GM21737 (cell line): ENCODE results near the gene MCOLN1.

Source experiments
- ATAC-seq: cut with Tn5 transposase; IDR thresholded peaks from one replicate; pipeline ENCODE4 v1.9.1; 2021; ENCODE audit warnings: mild to moderate bottlenecking, moderate library complexity; ENCODE audit not compliant: unreplicated experiment

Gene MCOLN1

DNA sequence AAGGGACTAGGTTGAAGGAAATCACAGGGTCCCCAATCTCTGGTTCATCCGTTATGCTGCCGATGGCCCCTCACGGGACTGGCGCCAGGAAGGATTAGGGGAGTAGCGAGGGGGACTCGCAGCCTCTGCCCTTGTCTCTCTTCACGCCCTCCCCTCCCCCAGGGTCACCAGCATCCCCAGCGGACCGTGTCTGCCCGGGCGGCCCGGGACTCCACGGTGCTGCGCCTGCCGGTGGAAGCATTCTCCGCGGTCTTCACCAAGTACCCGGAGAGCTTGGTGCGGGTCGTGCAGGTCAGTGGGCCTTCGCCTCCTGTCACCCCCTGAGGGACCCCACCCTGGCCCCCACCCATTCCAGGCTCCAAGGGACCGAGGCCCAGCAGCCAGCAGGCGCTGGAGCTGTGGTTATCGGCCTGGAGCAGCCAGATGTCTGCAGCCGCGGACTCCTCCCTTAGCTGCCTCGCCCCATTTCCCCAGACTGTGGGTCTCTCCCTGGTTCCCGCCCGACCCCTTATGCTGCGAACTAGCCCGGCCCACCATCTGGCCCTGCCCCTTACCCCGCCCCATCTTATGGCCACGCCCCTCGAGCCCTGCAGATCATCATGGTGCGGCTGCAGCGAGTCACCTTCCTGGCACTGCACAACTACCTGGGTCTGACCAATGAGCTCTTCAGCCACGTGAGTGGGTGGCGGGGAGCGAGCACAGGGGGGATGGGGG is 18.5 kb downstream of the MCOLN1 start:
- no peak for ATAC-seq

DNA sequence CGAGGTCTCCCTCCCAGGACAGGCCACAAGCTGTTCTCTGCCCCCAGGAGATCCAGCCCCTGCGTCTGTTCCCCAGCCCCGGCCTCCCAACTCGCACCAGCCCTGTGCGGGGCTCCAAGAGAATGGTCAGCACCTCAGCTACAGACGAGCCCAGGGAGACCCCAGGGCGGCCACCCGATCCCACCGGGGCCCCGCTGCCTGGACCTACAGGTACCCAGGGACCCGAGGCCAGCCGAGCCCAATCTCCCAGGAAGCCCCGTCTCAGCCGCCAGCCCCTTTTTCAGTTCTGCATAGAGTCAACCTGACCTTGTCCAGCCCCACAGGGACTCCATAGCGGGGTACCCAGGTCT is 19.0 kb downstream of the MCOLN1 start:
- no peak for ATAC-seq

DNA sequence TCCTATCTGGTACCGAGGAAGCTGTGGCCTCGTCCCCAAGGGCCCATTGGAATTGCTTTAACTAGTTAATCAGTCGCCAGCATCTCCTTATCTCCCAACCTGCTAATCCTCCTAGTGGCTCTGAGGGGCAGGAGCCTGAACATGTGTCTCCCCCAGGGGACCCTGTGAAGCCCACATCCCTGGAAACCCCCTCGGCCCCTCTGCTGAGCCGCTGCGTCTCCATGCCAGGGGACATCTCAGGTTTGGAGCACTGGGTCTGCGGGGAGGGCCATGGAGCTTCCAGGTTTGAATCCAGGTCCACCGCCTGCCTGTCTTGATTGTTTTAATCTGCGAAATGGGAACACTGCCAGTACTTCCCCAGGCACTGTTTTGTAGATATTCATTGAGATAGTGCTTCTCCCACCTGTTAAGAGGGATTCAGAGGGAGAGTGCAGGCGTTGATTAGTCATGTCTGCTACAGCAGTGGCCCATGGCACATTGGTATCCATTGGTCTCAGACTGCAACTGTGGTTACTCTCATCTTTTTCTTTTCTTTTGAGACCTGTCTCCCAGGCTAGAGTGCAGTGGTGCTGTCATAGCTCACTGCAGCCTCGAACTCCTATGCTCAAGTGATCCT is 19.5 kb downstream of the MCOLN1 start:
- no peak for ATAC-seq

DNA sequence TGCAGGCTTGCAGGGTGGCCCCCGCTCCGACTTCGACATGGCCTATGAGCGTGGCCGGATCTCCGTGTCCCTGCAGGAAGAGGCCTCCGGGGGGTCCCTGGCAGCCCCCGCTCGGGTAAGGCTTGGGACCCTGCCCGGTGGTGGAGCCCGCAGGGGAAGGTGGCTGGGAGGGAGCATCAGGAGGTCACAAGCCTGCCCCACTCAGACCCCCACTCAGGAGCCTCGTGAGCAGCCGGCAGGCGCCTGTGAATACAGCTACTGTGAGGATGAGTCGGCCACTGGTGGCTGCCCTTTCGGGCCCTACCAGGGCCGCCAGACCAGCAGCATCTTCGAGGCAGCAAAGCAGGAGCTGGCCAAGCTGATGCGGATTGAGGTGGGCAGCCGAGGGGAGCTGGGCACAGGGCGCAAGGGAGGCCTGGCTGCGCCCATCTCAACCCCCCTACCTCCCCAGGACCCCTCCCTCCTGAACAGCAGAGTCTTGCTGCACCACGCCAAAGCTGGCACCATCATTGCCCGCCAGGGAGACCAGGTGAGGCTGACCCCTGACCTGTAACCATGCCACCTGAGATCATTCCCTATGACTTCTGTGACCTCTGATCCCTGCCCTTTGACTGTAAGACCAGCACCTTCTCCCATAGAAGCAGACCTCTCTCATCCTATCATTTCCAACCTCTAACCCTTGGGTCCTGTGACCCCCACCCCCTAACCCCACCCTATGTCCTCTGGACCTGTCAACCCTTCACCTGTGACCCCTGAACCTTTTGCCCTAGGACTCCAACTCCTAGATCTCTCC is 20.3 kb downstream of the MCOLN1 start:
- no peak for ATAC-seq

DNA sequence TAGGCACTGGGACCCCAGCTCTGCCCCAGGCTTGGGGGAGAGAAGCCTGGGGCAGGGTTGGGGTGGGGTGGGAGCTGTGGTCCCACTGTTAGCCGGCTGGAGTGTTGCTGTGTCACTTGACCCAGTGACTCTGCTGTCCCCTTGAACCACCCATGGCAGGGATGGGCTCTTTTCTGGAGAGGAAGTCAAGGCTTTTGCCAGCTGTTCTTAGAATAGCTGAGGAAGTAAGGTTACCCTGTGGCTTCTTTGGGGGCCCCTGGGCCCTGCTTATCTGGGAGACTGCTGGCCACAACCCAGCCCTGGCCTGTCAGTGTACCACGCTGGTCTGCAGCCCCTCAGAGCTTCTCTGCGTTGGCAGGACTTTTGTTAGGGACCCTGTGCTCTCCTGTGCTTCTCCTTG is 22.2 kb downstream of the MCOLN1 start:
- ATAC-seq, result no peak

DNA sequence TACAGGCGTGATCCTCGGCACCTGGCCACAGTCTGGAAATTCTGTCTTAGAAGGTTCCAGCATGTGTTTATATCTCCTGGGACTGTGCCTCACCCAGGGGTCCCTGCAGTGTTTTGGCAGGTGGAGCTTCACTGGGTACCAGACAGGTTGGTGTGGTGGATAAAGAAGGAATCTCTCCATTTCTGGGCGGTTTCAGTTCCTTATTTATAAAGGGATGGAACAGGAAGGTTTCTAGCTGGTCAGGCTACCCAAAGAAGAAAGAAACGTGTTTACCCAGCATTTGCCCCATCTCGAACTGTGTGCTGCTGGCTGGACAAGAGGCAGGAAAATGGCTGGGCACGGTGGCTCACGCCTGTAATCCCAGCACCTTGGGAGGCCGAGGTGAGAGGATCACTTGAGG is 22.9 kb downstream of the MCOLN1 start:
- ATAC-seq, result no peak

DNA sequence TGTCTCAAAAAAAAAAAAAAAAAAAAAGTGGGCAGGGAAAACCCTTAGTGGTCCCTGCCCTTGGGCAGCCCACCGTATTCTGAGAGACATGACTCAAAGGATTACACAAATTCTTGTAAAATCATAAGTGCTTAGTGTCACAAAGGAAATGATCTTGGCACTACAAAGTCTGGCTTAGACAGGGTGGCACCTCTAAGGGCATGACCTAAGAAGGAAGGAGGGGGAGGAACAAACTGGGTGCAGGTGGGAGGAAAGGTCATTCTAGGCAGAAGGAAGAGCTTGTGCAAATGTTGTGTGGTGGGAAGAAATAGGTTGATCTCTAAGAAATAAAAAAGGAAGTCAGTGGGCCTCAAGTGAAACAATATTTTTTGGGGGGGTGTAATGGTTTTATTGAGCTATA is 23.5 kb downstream of the MCOLN1 start:
- ATAC-seq, result no peak

DNA sequence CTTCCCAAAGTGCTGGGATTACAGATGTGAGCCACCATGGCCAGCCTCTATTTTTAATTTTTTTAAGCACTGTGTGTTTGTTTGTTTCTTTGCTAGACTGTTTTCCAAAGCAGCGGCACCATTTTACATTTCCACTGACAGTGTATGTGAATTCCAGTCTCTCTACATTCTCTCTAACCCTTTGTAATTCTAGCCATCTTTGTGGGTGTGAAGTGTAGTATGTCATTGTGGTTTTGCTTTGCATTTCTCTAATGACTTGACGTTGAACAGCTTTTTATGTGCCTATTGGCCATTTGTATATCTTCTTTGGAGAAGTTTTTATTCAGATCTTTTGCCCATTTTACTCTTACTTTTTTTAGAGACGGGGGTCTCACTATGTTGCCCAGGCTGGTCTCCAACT is 24.7 kb downstream of the MCOLN1 start:
- no peak for ATAC-seq

DNA sequence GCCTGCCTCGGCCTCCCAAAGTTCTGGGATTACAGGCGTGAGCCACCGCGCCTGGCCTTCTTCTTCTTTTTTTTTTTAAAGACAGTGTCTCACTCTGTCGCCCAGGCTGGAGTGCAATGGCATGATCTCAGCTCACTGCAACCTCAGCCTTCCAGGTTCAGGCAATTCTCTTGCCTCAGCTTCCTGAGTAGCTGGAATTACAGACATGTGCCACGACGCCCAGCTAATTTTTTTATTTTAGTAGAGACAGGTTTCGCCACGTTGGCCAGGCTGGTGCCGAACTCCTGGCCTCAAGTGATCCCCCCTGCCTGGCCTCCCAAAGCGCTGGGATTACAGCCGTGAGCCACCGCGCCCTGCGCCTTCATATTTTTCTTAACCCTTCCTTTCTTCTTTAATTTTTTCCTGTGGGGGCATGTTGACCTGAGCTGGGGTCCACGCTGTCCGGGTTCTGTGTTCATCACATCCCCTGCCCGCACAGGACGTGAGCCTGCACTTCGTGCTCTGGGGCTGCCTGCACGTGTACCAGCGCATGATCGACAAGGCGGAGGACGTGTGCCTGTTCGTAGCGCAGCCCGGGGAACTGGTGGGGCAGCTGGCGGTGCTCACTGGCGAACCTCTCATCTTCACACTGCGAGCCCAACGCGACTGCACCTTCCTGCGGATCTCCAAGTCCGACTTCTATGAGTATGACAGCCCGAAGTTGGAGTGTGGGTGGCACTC is 27.2 kb downstream of the MCOLN1 start:
- no peak for ATAC-seq

DNA sequence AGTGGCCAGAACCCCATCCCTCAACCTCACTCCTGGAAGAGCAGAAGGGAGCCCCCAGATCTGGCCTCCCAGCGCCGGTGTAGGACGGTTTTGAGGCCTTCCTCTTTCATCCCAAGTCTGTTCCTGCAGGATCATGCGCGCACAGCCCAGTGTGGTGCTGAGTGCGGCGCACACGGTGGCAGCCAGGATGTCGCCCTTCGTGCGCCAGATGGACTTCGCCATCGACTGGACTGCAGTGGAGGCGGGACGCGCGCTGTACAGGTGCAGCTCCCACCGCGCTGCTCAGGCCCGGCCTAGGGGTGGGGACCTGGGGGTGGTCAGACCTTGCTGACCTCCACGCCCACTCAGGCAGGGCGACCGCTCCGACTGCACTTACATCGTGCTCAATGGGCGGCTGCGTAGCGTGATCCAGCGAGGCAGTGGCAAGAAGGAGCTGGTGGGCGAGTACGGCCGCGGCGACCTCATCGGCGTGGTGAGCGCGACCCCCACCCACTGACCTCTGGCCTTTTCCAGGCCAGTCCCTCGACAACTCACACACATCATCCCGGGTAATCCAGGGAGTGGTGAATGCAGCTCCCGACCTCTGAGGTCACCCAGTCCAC is 27.8 kb downstream of the MCOLN1 start:
- no peak for ATAC-seq

DNA sequence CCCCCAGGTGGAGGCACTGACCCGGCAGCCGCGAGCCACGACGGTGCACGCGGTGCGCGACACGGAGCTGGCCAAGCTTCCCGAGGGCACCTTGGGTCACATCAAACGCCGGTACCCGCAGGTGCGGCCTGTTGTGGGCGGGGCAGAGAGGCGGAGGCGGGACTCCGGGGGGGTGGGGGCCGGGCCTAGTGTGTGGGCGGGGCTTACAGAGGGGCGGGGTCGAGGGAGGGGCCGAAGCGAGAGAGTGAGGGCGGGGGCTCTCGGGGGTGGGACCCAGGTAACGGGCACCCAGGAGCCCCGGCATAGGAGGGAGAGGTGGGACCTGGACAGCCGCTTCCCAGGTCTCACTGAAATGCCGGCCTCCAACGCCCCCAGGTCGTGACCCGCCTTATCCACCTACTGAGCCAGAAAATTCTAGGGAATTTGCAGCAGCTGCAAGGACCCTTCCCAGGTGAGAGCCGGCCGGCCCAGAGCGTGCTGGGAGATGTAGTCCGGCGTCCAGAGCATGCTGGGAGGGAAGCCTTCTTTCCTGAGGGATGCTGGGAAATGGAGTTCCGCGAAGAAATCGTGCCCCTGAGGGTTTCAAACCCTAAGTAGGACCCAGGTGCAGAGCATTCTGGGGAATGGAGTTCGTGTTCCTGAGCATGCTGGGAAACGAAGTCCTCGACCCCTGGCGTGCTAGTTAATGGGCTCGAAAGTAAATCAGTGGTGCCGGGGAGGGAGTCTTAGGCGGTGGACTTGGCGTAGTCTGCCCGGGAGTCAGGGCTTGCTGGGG is 28.8 kb downstream of the MCOLN1 start:
- ATAC-seq, result no peak

DNA sequence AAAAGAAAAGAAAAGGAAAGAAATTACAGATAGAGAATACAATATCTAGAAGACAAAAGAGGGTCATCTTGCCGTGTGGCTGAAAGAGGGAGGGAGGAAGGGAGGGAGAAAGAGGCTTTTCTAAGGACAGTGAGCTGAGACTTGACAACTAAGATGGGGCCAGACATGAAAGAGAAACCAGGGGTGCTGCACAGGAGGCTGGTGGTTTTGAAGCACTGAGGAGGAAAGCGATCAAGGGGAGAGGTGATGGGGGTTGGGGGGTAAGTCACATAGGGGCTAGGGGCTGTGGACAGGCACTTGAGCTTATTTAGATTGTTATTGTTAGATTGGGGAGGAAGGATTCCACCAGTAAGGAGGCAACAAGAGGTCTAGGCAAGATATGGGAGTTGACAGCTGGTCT is 30.4 kb downstream of the MCOLN1 start:
- no peak for ATAC-seq

DNA sequence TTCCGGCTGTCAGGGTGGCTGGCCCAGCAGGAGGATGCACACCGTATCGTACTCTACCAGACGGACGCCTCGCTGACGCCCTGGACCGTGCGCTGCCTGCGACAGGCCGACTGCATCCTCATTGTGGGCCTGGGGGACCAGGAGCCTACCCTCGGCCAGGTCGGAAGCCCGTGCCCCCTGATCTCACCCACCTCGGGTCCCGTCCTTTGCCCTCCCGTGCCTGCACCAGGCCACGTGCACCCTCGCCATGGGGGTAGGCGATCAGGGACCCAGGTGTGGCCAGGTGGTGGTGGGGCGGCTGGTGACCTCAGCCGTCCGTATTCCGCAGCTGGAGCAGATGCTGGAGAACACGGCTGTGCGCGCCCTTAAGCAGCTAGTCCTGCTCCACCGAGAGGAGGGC is 32.1 kb downstream of the MCOLN1 start:
- ATAC-seq, result no peak

DNA sequence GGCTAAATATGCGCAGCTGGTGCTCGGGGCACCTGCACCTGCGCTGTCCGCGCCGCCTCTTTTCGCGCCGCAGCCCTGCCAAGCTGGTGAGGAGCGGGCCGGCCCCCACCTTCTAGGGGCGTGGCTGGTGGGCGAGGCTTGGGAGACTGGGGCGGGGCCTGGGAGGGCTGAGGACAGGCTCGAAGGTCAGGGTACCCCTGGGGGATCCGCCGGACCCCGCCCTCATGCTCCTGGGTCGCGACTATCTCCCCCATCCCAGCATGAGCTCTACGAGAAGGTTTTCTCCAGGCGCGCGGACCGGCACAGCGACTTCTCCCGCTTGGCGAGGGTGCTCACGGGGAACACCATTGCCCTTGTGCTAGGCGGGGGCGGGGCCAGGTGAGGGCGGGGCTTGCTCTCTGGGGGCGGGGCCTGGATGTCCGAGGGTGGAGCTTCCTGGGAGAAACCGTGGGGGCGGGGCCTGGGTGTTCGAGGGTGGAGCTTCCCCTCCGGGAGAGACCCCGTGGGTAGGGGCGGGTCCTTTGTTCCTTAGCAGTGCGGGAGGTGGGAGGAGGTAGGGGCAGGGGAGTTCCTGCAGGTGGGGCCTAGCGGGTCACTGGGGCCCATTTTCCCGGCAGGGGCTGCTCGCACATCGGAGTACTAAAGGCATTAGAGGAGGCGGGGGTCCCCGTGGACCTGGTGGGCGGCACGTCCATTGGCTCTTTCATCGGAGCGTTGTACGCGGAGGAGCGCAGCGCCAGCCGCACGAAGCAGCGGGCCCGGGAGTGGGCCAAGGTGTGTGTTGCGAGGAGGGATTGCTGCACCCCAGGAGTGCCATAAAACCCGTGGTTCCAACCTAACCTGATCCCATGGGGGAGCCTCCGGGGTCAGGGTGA is 32.8 kb downstream of the MCOLN1 start:
- ATAC-seq, result no peak

DNA sequence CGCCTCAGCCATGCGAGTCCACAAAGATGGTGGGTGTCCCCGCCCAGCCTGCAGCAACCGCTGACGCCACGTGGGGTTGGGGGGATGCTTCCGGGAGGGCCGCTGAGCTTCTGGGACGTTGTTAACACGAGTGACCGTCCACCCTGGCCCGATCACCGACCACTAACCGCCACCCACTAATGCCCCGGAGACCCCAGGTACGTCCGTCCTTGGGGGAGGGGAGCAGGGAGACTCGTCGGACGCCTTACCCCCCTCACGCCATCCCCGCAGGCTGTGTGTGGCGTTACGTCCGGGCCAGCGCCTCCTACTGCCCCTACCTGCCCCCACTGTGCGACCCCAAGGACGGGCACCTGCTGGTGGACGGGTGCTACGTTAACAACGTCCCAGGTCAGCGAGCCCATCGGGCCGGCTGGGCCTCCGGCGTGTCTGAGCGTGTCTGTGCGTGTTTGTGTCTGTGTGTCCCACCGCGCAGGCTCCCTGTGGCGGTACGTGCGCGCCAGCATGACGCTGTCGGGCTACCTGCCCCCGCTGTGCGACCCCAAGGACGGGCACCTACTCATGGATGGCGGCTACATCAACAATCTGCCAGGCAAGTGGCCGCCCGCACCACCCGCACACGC is 34.4 kb downstream of the MCOLN1 start:
- no peak for ATAC-seq

DNA sequence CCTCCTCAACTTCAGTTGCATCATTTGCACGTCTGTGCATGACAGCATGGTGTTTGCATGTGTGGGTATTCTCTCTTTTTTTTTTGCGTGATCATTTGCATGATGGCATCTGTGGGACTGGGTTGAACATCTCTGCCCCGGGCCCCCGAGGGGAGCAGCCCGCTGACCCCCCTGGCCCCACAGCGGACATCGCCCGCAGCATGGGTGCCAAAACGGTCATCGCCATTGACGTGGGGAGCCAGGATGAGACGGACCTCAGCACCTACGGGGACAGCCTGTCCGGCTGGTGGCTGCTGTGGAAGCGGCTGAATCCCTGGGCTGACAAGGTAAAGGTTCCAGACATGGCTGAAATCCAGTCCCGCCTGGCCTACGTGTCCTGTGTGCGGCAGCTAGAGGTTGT is 36.2 kb downstream of the MCOLN1 start:
- no peak for ATAC-seq

DNA sequence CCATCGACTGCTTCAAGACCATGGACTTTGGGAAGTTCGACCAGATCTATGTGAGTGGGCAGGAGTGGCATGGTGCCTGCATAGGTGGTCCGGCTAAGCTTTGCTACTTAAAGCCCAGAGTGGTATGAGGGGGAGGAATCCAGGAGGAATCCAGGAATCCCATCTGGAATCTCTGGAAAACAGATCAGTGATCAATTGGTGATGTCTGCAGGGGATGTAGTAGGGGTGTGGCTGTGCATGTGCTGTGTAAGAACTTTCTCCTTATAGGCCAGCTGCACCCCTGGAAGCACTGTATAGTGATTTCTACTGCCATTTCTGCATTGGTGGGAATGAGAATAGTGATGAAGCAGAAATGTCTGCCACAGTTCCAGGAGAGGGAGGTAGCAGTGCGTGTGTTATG is 36.7 kb downstream of the MCOLN1 start:
- no peak for ATAC-seq

DNA sequence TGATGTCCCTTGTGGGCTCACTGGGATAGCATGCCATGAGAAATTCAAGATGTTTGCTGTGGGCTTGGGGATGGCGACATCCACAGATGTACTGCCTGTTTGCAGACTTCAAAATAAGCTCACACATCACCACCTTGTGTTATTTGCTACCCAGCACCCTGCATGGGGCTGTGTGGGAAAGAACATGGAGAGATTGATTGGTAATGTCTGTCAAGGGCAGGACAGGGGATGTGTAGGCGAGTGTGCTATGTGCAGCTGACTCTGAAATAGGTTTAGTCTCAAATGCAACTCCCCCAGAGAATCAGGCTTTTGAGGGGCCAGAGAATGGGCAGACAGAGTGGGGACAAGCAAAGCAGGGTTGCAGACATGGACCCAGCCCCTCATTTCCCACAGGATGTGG is 37.8 kb downstream of the MCOLN1 start:
- ATAC-seq, result no peak

DNA sequence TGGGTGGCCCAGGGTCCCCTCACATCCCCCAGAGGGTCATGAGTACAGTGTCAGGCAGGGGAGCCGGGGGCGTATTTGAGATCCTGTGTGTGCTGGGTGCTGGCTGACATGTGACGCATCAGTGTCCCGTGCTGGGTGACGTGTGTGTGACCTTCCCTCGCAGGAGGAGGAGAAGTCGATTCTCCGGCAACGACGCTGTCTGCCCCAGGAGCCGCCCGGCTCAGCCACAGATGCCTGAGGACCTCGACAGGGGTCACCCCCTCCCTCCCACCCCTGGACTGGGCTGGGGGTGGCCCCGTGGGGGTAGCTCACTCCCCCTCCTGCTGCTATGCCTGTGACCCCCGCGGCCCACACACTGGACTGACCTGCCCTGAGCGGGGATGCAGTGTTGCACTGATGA is 38.9 kb downstream of the MCOLN1 start:
- ATAC-seq, result no peak
